Karpas-422 (cell line): ENCODE data around the gene PACRG. TPM values are rescaled to one million over a fixed set of nuclear protein-coding genes. Genes with fewer than 3 reads are reported as not detected.

Source experiments
- DNase-seq: peaks from one replicate; pipeline ENCODE4 v3.0.0-alpha.2; 2015
- H2AFZ ChIP-seq: fragments of 200-600 bp; sonication (generic); 2 replicates; pipeline ENCODE4 v1.6.1; 2014; ENCODE audit warnings: antibody characterized with exemption, low read length, mixed read lengths
- H3K27ac ChIP-seq: fragments of 200-600 bp; sonication (generic); 2 replicates; pipeline ENCODE4 v1.5.1; 2014; ENCODE audit warnings: mild to moderate bottlenecking, low read length, moderate library complexity
- H3K27me3 ChIP-seq: fragments of 200-600 bp; sonication (generic); 2 replicates; pipeline ENCODE4 v1.6.1; 2014; ENCODE audit warnings: low read length, mixed read lengths
- H3K36me3 ChIP-seq: fragments of 200-600 bp; sonication (generic); 2 replicates; pipeline ENCODE4 v1.6.1; 2014; ENCODE audit warnings: low read length, mixed read lengths; ENCODE audit not compliant: insufficient read depth
- H3K4me1 ChIP-seq: fragments of 200-600 bp; sonication (generic); 2 replicates; pipeline ENCODE4 v1.6.1; 2014; ENCODE audit warnings: mild to moderate bottlenecking, low read length, mixed read lengths
- H3K4me2 ChIP-seq: fragments of 200-600 bp; sonication (generic); 2 replicates; pipeline ENCODE4 v1.6.1; 2014; ENCODE audit warnings: low read length, low read depth, mild to moderate bottlenecking; ENCODE audit not compliant: poor library complexity, severe bottlenecking
- H3K4me3 ChIP-seq: fragments of 200-600 bp; sonication (generic); 2 replicates; pipeline ENCODE4 v1.5.1; 2014; ENCODE audit warnings: mild to moderate bottlenecking, antibody characterized with exemption, low read length, mixed read lengths
- H3K79me2 ChIP-seq: fragments of 200-600 bp; sonication (generic); 2 replicates; pipeline ENCODE4 v1.6.1; 2014; ENCODE audit warnings: mild to moderate bottlenecking, low read length, mixed read lengths
- H3K9ac ChIP-seq: fragments of 200-600 bp; sonication (generic); 2 replicates; pipeline ENCODE4 v1.6.0; 2014; ENCODE audit warnings: low read length
- H3K9me2 ChIP-seq: fragments of 200-600 bp; sonication (generic), shearing (Covaris generic); replicated peaks from 2 replicates; pipeline ENCODE4 v1.6.0; 2014; ENCODE audit warnings: mild to moderate bottlenecking, low read length, moderate library complexity; ENCODE audit not compliant: insufficient read depth
- H3K9me3 ChIP-seq: fragments of 300-700, 200-600 bp; sonication (generic); 2 replicates; pipeline ENCODE4 v1.6.1; 2014; ENCODE audit warnings: low read length, mixed read lengths
- H4K20me1 ChIP-seq: fragments of 200-600 bp; sonication (generic); 2 replicates; pipeline ENCODE4 v1.6.1; 2014; ENCODE audit warnings: mild to moderate bottlenecking, antibody characterized with exemption, low read length, low read depth; ENCODE audit not compliant: insufficient read depth
- total RNA-seq: library from RNA; depleted of rRNA; stranded (reverse); fragments of >200 nt; shearing (Covaris generic); gene quantifications from 2 replicates; pipeline ENCODE4 v1.2.3, GENCODE V29; 2014; ENCODE audit warnings: low replicate concordance

Gene PACRG
- total RNA-seq, 1 experiment from 2014 or later: not detected

- no peaks in the 10 kb centered on the region for H3K4me1 ChIP-seq
- H3K79me2 ChIP-seq: no peaks in the 10 kb centered on the region
- no peaks in the 10 kb centered on the region for H4K20me1 ChIP-seq
- no peak overlapping the region for H3K9ac ChIP-seq
- no peak overlapping the region for H3K4me2 ChIP-seq
- H3K27me3 ChIP-seq: no peaks in the 10 kb centered on the region
- H3K4me3 ChIP-seq: no peak overlapping the region
- H2AFZ ChIP-seq: no peak overlapping the region
- no peak overlapping the region for H3K27ac ChIP-seq
- no peaks in the 10 kb centered on the region for H3K36me3 ChIP-seq
- peaks cover 16% of the 10 kb centered on the region for H3K9me3 ChIP-seq
- no peaks in the 10 kb centered on the region for H3K9me2 ChIP-seq
- no peak for DNase-seq
Measured at GRCh38 chr6:163285691-163286090, 557.9 kb downstream of the PACRG start.

GRCh38 chr6:163287626-163288025, 559.9 kb downstream of the PACRG start:
- Histone ChIP-seq H3K9me3 (peaks cover 13% of the 10 kb centered on the region), H4K20me1 (no peaks in the 10 kb centered on the region), H3K4me3 (no peak overlapping the region), H3K9ac (no peak overlapping the region), H3K36me3 (no peaks in the 10 kb centered on the region), H3K4me1 (no peaks in the 10 kb centered on the region), H3K9me2 (no peaks in the 10 kb centered on the region), H3K27me3 (no peaks in the 10 kb centered on the region), H2AFZ (no peak overlapping the region), H3K79me2 (no peaks in the 10 kb centered on the region), H3K27ac (no peak overlapping the region), H3K4me2 (no peak overlapping the region)
- no peak for DNase-seq

- no peak overlapping the region for H3K27ac ChIP-seq
- no peaks in the 10 kb centered on the region for H3K79me2 ChIP-seq
- no peak for DNase-seq
- H3K4me2 ChIP-seq: no peak overlapping the region
- no peaks in the 10 kb centered on the region for H3K27me3 ChIP-seq
- no peak overlapping the region for H3K9ac ChIP-seq
- H3K4me1 ChIP-seq: no peaks in the 10 kb centered on the region
- H2AFZ ChIP-seq: no peak overlapping the region
- H3K9me3 ChIP-seq: peaks cover 13% of the 10 kb centered on the region
- no peaks in the 10 kb centered on the region for H3K9me2 ChIP-seq
- H3K36me3 ChIP-seq: no peaks in the 10 kb centered on the region
- H3K4me3 ChIP-seq: no peak overlapping the region
- H4K20me1 ChIP-seq: no peaks in the 10 kb centered on the region
Measured at GRCh38 chr6:163288066-163288465, 560.3 kb downstream of the PACRG start.

GRCh38 chr6:163288915-163289314, 561.1 kb downstream of the PACRG start:
- Histone ChIP-seq H3K9me3 (peaks cover 13% of the 10 kb centered on the region), H3K36me3 (no peaks in the 10 kb centered on the region), H4K20me1 (no peaks in the 10 kb centered on the region), H3K4me1 (no peaks in the 10 kb centered on the region), H3K27me3 (no peaks in the 10 kb centered on the region), H3K9me2 (no peaks in the 10 kb centered on the region), H3K9ac (no peak overlapping the region), H3K4me3 (no peak overlapping the region), H2AFZ (no peak overlapping the region), H3K27ac (no peak overlapping the region), H3K79me2 (no peaks in the 10 kb centered on the region), H3K4me2 (no peak overlapping the region)
- DNase-seq: no peak

- Histone ChIP-seq H3K9ac (no peak overlapping the region), H3K27me3 (no peaks in the 10 kb centered on the region), H3K4me2 (no peak overlapping the region), H3K4me1 (no peaks in the 10 kb centered on the region), H2AFZ (no peak overlapping the region), H3K27ac (no peak overlapping the region), H3K4me3 (no peak overlapping the region), H3K36me3 (no peaks in the 10 kb centered on the region), H3K9me2 (no peaks in the 10 kb centered on the region), H3K9me3 (peaks cover 13% of the 10 kb centered on the region), H4K20me1 (no peaks in the 10 kb centered on the region), H3K79me2 (no peaks in the 10 kb centered on the region)
- no peak for DNase-seq
Measured at GRCh38 chr6:163289447-163289846, 561.7 kb downstream of the PACRG start.

GRCh38 chr6:163290545-163291274, 562.9 kb downstream of the PACRG start:
- no peaks in the 10 kb centered on the region for H4K20me1 ChIP-seq
- no peak overlapping the region for H3K9ac ChIP-seq
- no peak overlapping the region for H3K4me2 ChIP-seq

GRCh38 chr6:163291622-163292021, 563.8 kb downstream of the PACRG start:
- Histone ChIP-seq H3K9me2 (no peaks in the 10 kb centered on the region), H3K79me2 (no peaks in the 10 kb centered on the region), H3K9me3 (peaks cover 7% of the 10 kb centered on the region), H3K27ac (no peak overlapping the region), H2AFZ (no peak overlapping the region), H3K36me3 (no peaks in the 10 kb centered on the region), H3K4me2 (no peak overlapping the region), H3K4me1 (no peaks in the 10 kb centered on the region), H3K4me3 (no peak overlapping the region), H3K27me3 (no peaks in the 10 kb centered on the region), H4K20me1 (no peaks in the 10 kb centered on the region), H3K9ac (no peak overlapping the region)
- DNase-seq: no peak

More at GRCh38 chr6:163290545-163291274, 562.9 kb downstream of the PACRG start:
- Histone ChIP-seq H3K4me3 (no peak overlapping the region), H2AFZ (no peak overlapping the region), H3K27me3 (no peaks in the 10 kb centered on the region), H3K36me3 (no peaks in the 10 kb centered on the region), H3K4me1 (no peaks in the 10 kb centered on the region), H3K79me2 (no peaks in the 10 kb centered on the region), H3K9me3 (peaks cover 13% of the 10 kb centered on the region), H3K9me2 (no peaks in the 10 kb centered on the region), H3K27ac (no peak overlapping the region)
- DNase-seq: no peak

- H3K27me3 ChIP-seq: no peaks in the 10 kb centered on the region
- no peak for DNase-seq
- no peak overlapping the region for H3K27ac ChIP-seq
- no peaks in the 10 kb centered on the region for H3K79me2 ChIP-seq
- no peaks in the 10 kb centered on the region for H3K4me1 ChIP-seq
- H3K9me2 ChIP-seq: no peaks in the 10 kb centered on the region
- no peak overlapping the region for H3K9ac ChIP-seq
- H3K36me3 ChIP-seq: no peaks in the 10 kb centered on the region
- H3K9me3 ChIP-seq: peaks cover 7% of the 10 kb centered on the region
- H4K20me1 ChIP-seq: no peaks in the 10 kb centered on the region
- no peak overlapping the region for H2AFZ ChIP-seq
- H3K4me2 ChIP-seq: no peak overlapping the region
- H3K4me3 ChIP-seq: no peak overlapping the region
Measured at GRCh38 chr6:163293286-163293685, 565.5 kb downstream of the PACRG start.
